Liver (tissue), 9 donors: Measurements from ENCODE around the gene FMN1. TPM values are rescaled to one million over a fixed set of nuclear protein-coding genes. Genes with fewer than 3 reads are reported as not detected.

ENCODE experiments used
- DNase-seq: peaks from one replicate; pipeline ENCODE4 v3.0.0-alpha.2; 2017; ENCODE audit warnings: low spot score
- H3K27ac ChIP-seq, 2 donors: one replicate each; pipeline ENCODE4 v1.7.0; 2013; ENCODE audit warnings: inconsistent platforms in 2 of 2, low read length in 2 of 2, control low read depth in 1 of 2, low read depth in 1 of 2, mild to moderate bottlenecking in 1 of 2
- H3K27me3 ChIP-seq, 4 donors: one replicate each; pipeline versions ENCODE4 v1.6.1 to v1.7.0; 2013; ENCODE audit warnings: low read length in 3 of 4, inconsistent platforms in 1 of 4, mild to moderate bottlenecking in 1 of 4, moderate library complexity in 1 of 4; ENCODE audit not compliant: control insufficient read depth in 4 of 4, insufficient read depth in 4 of 4
- H3K36me3 ChIP-seq, 4 donors: one replicate each; pipeline versions ENCODE4 v1.6.1 to v1.7.0; 2013; ENCODE audit warnings: low read length in 3 of 4, mild to moderate bottlenecking in 3 of 4, low read depth in 1 of 4, moderate library complexity in 1 of 4; ENCODE audit not compliant: control insufficient read depth in 4 of 4, insufficient read depth in 3 of 4
- H3K4me1 ChIP-seq, 4 donors: one replicate each; pipeline versions ENCODE4 v1.6.1 to v1.7.0; 2013; ENCODE audit warnings: low read length in 3 of 4, mild to moderate bottlenecking in 3 of 4, moderate library complexity in 1 of 4; ENCODE audit not compliant: control insufficient read depth in 4 of 4, insufficient read depth in 4 of 4
- H3K4me3 ChIP-seq, 3 donors: one replicate each; pipeline versions ENCODE4 v1.6.1 to v1.7.0; 2013; ENCODE audit warnings: low read length in 3 of 3, control low read depth in 1 of 3, low read depth in 1 of 3, mild to moderate bottlenecking in 1 of 3
- H3K9ac ChIP-seq, 2 donors: one replicate each; pipeline ENCODE4 v1.7.0; 2013; ENCODE audit warnings: low read length in 2 of 2, mild to moderate bottlenecking in 2 of 2, moderate library complexity in 2 of 2, control low read depth in 1 of 2, low read depth in 1 of 2
- H3K9me3 ChIP-seq, 4 donors: one replicate each; pipeline versions ENCODE4 v1.6.1 to v1.7.0; 2013; ENCODE audit warnings: low read length in 3 of 4; ENCODE audit not compliant: control insufficient read depth in 4 of 4
- EGR1 ChIP-seq, 2 donors: IDR thresholded peaks; 2 replicates each; pipeline ENCODE4 v1.6.1; 2016 to 2018; ENCODE audit warnings: antibody characterized with exemption in 2 of 2, low read depth in 2 of 2
- FOXA1 ChIP-seq: IDR thresholded peaks from 2 replicates; pipeline ENCODE4 v1.6.1; 2016; ENCODE audit warnings: antibody characterized with exemption
- FOXA2 ChIP-seq: IDR thresholded peaks from 2 replicates; pipeline ENCODE4 v1.6.1; 2016; ENCODE audit warnings: antibody characterized with exemption
- GABPA ChIP-seq, 2 donors: IDR thresholded peaks in 1 of 2; conservative IDR thresholded peaks in 1 of 2; 2 replicates each; pipeline ENCODE4 v1.6.1; 2016; ENCODE audit warnings: antibody characterized with exemption in 2 of 2, mild to moderate bottlenecking in 1 of 2, moderate library complexity in 1 of 2
- HNF4A ChIP-seq, 2 donors: conservative IDR thresholded peaks; 2 replicates each; pipeline ENCODE4 v1.6.1; 2016; ENCODE audit warnings: antibody characterized with exemption in 2 of 2, mild to moderate bottlenecking in 2 of 2
- HNF4G ChIP-seq: IDR thresholded peaks from 2 replicates; pipeline ENCODE4 v1.6.1; 2016; ENCODE audit warnings: antibody characterized with exemption
- JUND ChIP-seq, 2 donors: IDR thresholded peaks; 2 replicates each; pipeline ENCODE4 v1.6.1; 2016; ENCODE audit warnings: antibody characterized with exemption in 2 of 2
- NR2F2 ChIP-seq: IDR thresholded peaks from 2 replicates; pipeline ENCODE4 v1.6.1; 2016; ENCODE audit warnings: antibody characterized with exemption
- RAD21 ChIP-seq, 2 donors: IDR thresholded peaks; 2 replicates each; pipeline ENCODE4 v1.6.1; 2016; ENCODE audit warnings: antibody characterized with exemption in 2 of 2, mild to moderate bottlenecking in 2 of 2
- RXRA ChIP-seq, 2 donors: IDR thresholded peaks; 2 replicates each; pipeline ENCODE4 v1.6.1; 2017 to 2018; ENCODE audit warnings: antibody characterized with exemption in 2 of 2, mild to moderate bottlenecking in 1 of 2
- SP1 ChIP-seq: IDR thresholded peaks from 2 replicates; pipeline ENCODE4 v1.6.1; 2018; ENCODE audit warnings: antibody characterized with exemption, mild to moderate bottlenecking
- TAF1 ChIP-seq: conservative IDR thresholded peaks from 2 replicates; pipeline ENCODE4 v1.6.1; 2016; ENCODE audit warnings: antibody characterized with exemption, mild to moderate bottlenecking
- YY1 ChIP-seq: IDR thresholded peaks from 2 replicates; pipeline ENCODE4 v1.6.1; 2016; ENCODE audit warnings: antibody characterized with exemption, mild to moderate bottlenecking
- WGBS: extraction: QIAGEN DNeasy Blood & Tissue Kit; methylation state at CpG from one replicate; pipeline ENCODE4 v1.1.7; 2013; 5-methylcytosine and 5-hydroxymethylcytosine counted together
- polyA plus RNA-seq, 2 donors: library from polyadenylated mRNA; stranded (reverse) in 1 of 2; unstranded in 1 of 2; fragments of 200-250 nt in 1 of 2; fragments of >200 nt in 1 of 2; fragmentation: Nextera tagmentation in 1 of 2; extraction: Ambion mirVana in 1 of 2; gene quantifications; one replicate each; pipeline versions ENCODE4 v1.2.1 to v1.2.3, GENCODE V29; 2013 to 2015
- total RNA-seq, 2 donors: library from RNA; depleted of rRNA; stranded (reverse); fragments of >200 nt; gene quantifications; one replicate each; pipeline ENCODE4 v1.2.3, GENCODE V29; 2014
- TF ChIP-seq, protein P1 (sequence below): IDR thresholded peaks from 2 replicates; pipeline ENCODE4 v1.6.1; 2016; ENCODE audit warnings: antibody characterized with exemption
- TF ChIP-seq, protein P2 (sequence below): IDR thresholded peaks from 2 replicates; pipeline ENCODE4 v1.6.1; 2016; ENCODE audit warnings: antibody characterized with exemption
- TF ChIP-seq, protein P3 (sequence below): fragments of 150-350 bp; IDR thresholded peaks from 2 replicates; pipeline ENCODE4 v1.5.1; 2017; ENCODE audit warnings: improper control_type of control experiment, low read depth, low read length; ENCODE audit not compliant: missing input control
- TF ChIP-seq, protein P4 (sequence below): IDR thresholded peaks from 2 replicates; pipeline ENCODE4 v1.6.1; 2016; ENCODE audit warnings: antibody characterized with exemption, mild to moderate bottlenecking
- TF ChIP-seq, protein P5 (sequence below): IDR thresholded peaks from 2 replicates; pipeline ENCODE4 v1.6.1; 2016; ENCODE audit warnings: antibody characterized with exemption
- donor health status: healthy.
- donor health status: healthy.
- donor health status: healthy.
- donor health status: healthy.
- donor health status: healthy.

Gene FMN1
- total and polyA plus RNA-seq, 4 donors: 0.21 to 5.4 (median 0.53) TPM

DNA sequence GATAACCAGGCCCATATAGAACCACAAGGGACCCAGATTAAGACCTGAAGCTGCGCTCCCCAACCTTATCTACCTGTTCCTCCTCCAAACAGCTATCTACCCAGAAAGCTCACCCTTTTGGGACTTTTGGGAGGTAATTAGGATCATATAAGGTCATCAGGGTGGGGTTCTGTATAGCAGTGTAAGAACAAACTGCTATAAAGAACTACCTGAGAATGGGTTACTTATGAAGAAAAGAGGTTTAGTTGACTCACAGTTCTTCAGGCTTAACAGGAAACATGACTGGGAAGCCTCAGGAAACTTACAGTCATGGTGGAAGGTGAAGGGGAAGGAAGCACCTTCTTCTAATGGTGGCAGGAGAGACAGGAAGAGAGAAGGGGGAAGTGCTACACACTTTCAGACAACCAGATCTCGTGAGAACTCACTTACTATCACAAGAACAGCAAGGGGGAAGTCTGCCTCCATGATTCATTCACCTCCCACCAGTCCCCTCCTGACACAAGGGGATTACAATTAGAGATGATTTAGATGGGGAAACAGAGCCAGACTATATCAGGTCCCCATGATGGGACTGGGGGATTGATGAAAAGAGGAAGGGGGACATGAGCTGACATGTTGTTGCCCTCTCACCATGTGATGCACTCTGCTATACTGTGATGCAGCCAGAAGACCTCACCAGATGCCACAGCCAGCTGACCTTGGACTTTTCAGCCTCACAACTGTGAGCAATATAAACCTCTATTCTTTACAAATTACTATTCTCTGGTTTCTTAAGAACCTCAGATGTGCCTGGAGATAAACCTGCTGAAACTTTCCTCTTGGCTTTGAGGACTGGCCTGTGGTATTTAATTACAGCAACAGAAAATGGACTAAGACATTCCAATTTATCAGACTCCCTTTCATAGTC, 15.3 kb upstream of the FMN1 start:
- no peaks in the 10 kb centered on the region for H3K27me3 ChIP-seq
- H3K4me3 ChIP-seq: no peak overlapping the region
- DNase-seq: no peak
- no peaks in the 10 kb centered on the region for H3K36me3 ChIP-seq
- H3K9ac ChIP-seq: no peak overlapping the region
- no peak overlapping the region for H3K27ac ChIP-seq
- no peaks in the 10 kb centered on the region for H3K9me3 ChIP-seq
- TF ChIP-seq, protein P1, sequence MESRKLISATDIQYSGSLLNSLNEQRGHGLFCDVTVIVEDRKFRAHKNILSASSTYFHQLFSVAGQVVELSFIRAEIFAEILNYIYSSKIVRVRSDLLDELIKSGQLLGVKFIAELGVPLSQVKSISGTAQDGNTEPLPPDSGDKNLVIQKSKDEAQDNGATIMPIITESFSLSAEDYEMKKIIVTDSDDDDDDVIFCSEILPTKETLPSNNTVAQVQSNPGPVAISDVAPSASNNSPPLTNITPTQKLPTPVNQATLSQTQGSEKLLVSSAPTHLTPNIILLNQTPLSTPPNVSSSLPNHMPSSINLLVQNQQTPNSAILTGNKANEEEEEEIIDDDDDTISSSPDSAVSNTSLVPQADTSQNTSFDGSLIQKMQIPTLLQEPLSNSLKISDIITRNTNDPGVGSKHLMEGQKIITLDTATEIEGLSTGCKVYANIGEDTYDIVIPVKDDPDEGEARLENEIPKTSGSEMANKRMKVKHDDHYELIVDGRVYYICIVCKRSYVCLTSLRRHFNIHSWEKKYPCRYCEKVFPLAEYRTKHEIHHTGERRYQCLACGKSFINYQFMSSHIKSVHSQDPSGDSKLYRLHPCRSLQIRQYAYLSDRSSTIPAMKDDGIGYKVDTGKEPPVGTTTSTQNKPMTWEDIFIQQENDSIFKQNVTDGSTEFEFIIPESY: no peak
- TF ChIP-seq FOXA2: no peak
- no peak for TF ChIP-seq RXRA (IDR thresholded peaks at IDR 0.05)
- TF ChIP-seq HNF4G: no peak
- no peak for TF ChIP-seq SP1
- TF ChIP-seq YY1: no peak
- no peak for TF ChIP-seq GABPA (IDR thresholded peaks at IDR 0.05 in 1 of 2, conservative IDR thresholded peaks at IDR 0.05 in 1 of 2)
- TF ChIP-seq RAD21 (IDR thresholded peaks at IDR 0.05): no peak
- no peak for TF ChIP-seq EGR1 (IDR thresholded peaks at IDR 0.05; ENCODE audit: low read depth in 2 of 2)
- TF ChIP-seq, protein P2, sequence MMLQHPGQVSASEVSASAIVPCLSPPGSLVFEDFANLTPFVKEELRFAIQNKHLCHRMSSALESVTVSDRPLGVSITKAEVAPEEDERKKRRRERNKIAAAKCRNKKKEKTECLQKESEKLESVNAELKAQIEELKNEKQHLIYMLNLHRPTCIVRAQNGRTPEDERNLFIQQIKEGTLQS: no peak
- TF ChIP-seq, protein P3, sequence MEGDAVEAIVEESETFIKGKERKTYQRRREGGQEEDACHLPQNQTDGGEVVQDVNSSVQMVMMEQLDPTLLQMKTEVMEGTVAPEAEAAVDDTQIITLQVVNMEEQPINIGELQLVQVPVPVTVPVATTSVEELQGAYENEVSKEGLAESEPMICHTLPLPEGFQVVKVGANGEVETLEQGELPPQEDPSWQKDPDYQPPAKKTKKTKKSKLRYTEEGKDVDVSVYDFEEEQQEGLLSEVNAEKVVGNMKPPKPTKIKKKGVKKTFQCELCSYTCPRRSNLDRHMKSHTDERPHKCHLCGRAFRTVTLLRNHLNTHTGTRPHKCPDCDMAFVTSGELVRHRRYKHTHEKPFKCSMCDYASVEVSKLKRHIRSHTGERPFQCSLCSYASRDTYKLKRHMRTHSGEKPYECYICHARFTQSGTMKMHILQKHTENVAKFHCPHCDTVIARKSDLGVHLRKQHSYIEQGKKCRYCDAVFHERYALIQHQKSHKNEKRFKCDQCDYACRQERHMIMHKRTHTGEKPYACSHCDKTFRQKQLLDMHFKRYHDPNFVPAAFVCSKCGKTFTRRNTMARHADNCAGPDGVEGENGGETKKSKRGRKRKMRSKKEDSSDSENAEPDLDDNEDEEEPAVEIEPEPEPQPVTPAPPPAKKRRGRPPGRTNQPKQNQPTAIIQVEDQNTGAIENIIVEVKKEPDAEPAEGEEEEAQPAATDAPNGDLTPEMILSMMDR: no peak
- TF ChIP-seq, protein P4, sequence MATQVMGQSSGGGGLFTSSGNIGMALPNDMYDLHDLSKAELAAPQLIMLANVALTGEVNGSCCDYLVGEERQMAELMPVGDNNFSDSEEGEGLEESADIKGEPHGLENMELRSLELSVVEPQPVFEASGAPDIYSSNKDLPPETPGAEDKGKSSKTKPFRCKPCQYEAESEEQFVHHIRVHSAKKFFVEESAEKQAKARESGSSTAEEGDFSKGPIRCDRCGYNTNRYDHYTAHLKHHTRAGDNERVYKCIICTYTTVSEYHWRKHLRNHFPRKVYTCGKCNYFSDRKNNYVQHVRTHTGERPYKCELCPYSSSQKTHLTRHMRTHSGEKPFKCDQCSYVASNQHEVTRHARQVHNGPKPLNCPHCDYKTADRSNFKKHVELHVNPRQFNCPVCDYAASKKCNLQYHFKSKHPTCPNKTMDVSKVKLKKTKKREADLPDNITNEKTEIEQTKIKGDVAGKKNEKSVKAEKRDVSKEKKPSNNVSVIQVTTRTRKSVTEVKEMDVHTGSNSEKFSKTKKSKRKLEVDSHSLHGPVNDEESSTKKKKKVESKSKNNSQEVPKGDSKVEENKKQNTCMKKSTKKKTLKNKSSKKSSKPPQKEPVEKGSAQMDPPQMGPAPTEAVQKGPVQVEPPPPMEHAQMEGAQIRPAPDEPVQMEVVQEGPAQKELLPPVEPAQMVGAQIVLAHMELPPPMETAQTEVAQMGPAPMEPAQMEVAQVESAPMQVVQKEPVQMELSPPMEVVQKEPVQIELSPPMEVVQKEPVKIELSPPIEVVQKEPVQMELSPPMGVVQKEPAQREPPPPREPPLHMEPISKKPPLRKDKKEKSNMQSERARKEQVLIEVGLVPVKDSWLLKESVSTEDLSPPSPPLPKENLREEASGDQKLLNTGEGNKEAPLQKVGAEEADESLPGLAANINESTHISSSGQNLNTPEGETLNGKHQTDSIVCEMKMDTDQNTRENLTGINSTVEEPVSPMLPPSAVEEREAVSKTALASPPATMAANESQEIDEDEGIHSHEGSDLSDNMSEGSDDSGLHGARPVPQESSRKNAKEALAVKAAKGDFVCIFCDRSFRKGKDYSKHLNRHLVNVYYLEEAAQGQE: no peak
- no peak for TF ChIP-seq TAF1
- no peak for TF ChIP-seq JUND (IDR thresholded peaks at IDR 0.05)
- TF ChIP-seq, protein P5, sequence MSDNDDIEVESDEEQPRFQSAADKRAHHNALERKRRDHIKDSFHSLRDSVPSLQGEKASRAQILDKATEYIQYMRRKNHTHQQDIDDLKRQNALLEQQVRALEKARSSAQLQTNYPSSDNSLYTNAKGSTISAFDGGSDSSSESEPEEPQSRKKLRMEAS: no peak
- TF ChIP-seq FOXA1: no peak
- no peak for TF ChIP-seq NR2F2
- TF ChIP-seq HNF4A (conservative IDR thresholded peaks at IDR 0.05): no peak
- no peaks in the 10 kb centered on the region for H3K4me1 ChIP-seq
- WGBS: 81% methylated on average over 2 of the region's 2 CpGs
